H1 (cell line): ENCODE results near the gene PEX6.

Experiments used
- ATF2 ChIP-seq: IDR thresholded peaks from 2 replicates; pipeline ENCODE4 v1.6.1; 2012; ENCODE audit warnings: low read length, inconsistent platforms
- CTCF ChIP-seq, 3 experiments: IDR thresholded peaks; 1 replicate in 2 of 3; 2 replicates in 1 of 3; pipeline versions ENCODE4 v1.5.1 to v1.6.1; 2011; ENCODE audit warnings: low read length in 3 of 3, mild to moderate bottlenecking in 3 of 3, inconsistent platforms in 2 of 3, low read depth in 1 of 3, moderate library complexity in 1 of 3; ENCODE audit not compliant: insufficient read depth in 1 of 3; ENCODE audit errors: control extremely low read depth in 1 of 3
- PHF8 ChIP-seq: fragments of 200-600 bp; sonication (generic); conservative IDR thresholded peaks from 2 replicates; pipeline ENCODE4 v1.7.1; 2012; ENCODE audit warnings: low read depth, mild to moderate bottlenecking, inconsistent platforms, low read length, moderate library complexity
- POLR2AphosphoS5 ChIP-seq: IDR thresholded peaks from 2 replicates; pipeline ENCODE4 v1.6.1; 2011; ENCODE audit warnings: low read depth, low read length
- RNF2 ChIP-seq: fragments of 200-900, 300-1000 bp; sonication (generic); IDR thresholded peaks from 2 replicates; pipeline ENCODE4 v1.7.1; 2016; ENCODE audit warnings: borderline replicate concordance, low read depth, mild to moderate bottlenecking, antibody characterized with exemption, low read length; ENCODE audit not compliant: poor library complexity, severe bottlenecking; ENCODE audit errors: missing control alignments
- ZNF274 ChIP-seq: IDR thresholded peaks from 2 replicates; pipeline ENCODE4 v1.7.0; 2012; ENCODE audit warnings: low read length, borderline replicate concordance; ENCODE audit errors: extremely low read depth

GRCh38 chr6:42970871-42971612, 7.9 kb downstream of the PEX6 start:
- TF ChIP-seq ZNF274 (no peak), POLR2AphosphoS5 (no peak), ATF2 (no peak), PHF8 (no peak), RNF2 (no peak), CTCF (IDR thresholded peaks at IDR 0.05; ENCODE audit: control extremely low read depth in 1 of 3, insufficient read depth in 1 of 3, low read depth in 1 of 3, low read length in 3 of 3) (no peak)
